Liver (tissue), 9 donors: Measurements from ENCODE around the gene AMZ1. TPM values are rescaled to one million over a fixed set of nuclear protein-coding genes. Genes with fewer than 3 reads are reported as not detected.

Source experiments
- DNase-seq: peaks from one replicate; pipeline ENCODE4 v3.0.0-alpha.2; 2017; ENCODE audit warnings: low spot score
- H3K27ac ChIP-seq, 2 donors: one replicate each; pipeline ENCODE4 v1.7.0; 2013; ENCODE audit warnings: inconsistent platforms in 2 of 2, low read length in 2 of 2, control low read depth in 1 of 2, low read depth in 1 of 2, mild to moderate bottlenecking in 1 of 2
- H3K27me3 ChIP-seq, 4 donors: one replicate each; pipeline versions ENCODE4 v1.6.1 to v1.7.0; 2013; ENCODE audit warnings: low read length in 3 of 4, inconsistent platforms in 1 of 4, mild to moderate bottlenecking in 1 of 4, moderate library complexity in 1 of 4; ENCODE audit not compliant: control insufficient read depth in 4 of 4, insufficient read depth in 4 of 4
- H3K36me3 ChIP-seq, 4 donors: one replicate each; pipeline versions ENCODE4 v1.6.1 to v1.7.0; 2013; ENCODE audit warnings: low read length in 3 of 4, mild to moderate bottlenecking in 3 of 4, low read depth in 1 of 4, moderate library complexity in 1 of 4; ENCODE audit not compliant: control insufficient read depth in 4 of 4, insufficient read depth in 3 of 4
- H3K4me1 ChIP-seq, 4 donors: one replicate each; pipeline versions ENCODE4 v1.6.1 to v1.7.0; 2013; ENCODE audit warnings: low read length in 3 of 4, mild to moderate bottlenecking in 3 of 4, moderate library complexity in 1 of 4; ENCODE audit not compliant: control insufficient read depth in 4 of 4, insufficient read depth in 4 of 4
- H3K4me3 ChIP-seq, 3 donors: one replicate each; pipeline versions ENCODE4 v1.6.1 to v1.7.0; 2013; ENCODE audit warnings: low read length in 3 of 3, control low read depth in 1 of 3, low read depth in 1 of 3, mild to moderate bottlenecking in 1 of 3
- H3K9ac ChIP-seq, 2 donors: one replicate each; pipeline ENCODE4 v1.7.0; 2013; ENCODE audit warnings: low read length in 2 of 2, mild to moderate bottlenecking in 2 of 2, moderate library complexity in 2 of 2, control low read depth in 1 of 2, low read depth in 1 of 2
- H3K9me3 ChIP-seq, 4 donors: one replicate each; pipeline versions ENCODE4 v1.6.1 to v1.7.0; 2013; ENCODE audit warnings: low read length in 3 of 4; ENCODE audit not compliant: control insufficient read depth in 4 of 4
- EGR1 ChIP-seq, 2 donors: IDR thresholded peaks; 2 replicates each; pipeline ENCODE4 v1.6.1; 2016 to 2018; ENCODE audit warnings: antibody characterized with exemption in 2 of 2, low read depth in 2 of 2
- FOXA1 ChIP-seq: IDR thresholded peaks from 2 replicates; pipeline ENCODE4 v1.6.1; 2016; ENCODE audit warnings: antibody characterized with exemption
- FOXA2 ChIP-seq: IDR thresholded peaks from 2 replicates; pipeline ENCODE4 v1.6.1; 2016; ENCODE audit warnings: antibody characterized with exemption
- GABPA ChIP-seq, 2 donors: IDR thresholded peaks in 1 of 2; conservative IDR thresholded peaks in 1 of 2; 2 replicates each; pipeline ENCODE4 v1.6.1; 2016; ENCODE audit warnings: antibody characterized with exemption in 2 of 2, mild to moderate bottlenecking in 1 of 2, moderate library complexity in 1 of 2
- HNF4A ChIP-seq, 2 donors: conservative IDR thresholded peaks; 2 replicates each; pipeline ENCODE4 v1.6.1; 2016; ENCODE audit warnings: antibody characterized with exemption in 2 of 2, mild to moderate bottlenecking in 2 of 2
- HNF4G ChIP-seq: IDR thresholded peaks from 2 replicates; pipeline ENCODE4 v1.6.1; 2016; ENCODE audit warnings: antibody characterized with exemption
- JUND ChIP-seq, 2 donors: IDR thresholded peaks; 2 replicates each; pipeline ENCODE4 v1.6.1; 2016; ENCODE audit warnings: antibody characterized with exemption in 2 of 2
- NR2F2 ChIP-seq: IDR thresholded peaks from 2 replicates; pipeline ENCODE4 v1.6.1; 2016; ENCODE audit warnings: antibody characterized with exemption
- RAD21 ChIP-seq, 2 donors: IDR thresholded peaks; 2 replicates each; pipeline ENCODE4 v1.6.1; 2016; ENCODE audit warnings: antibody characterized with exemption in 2 of 2, mild to moderate bottlenecking in 2 of 2
- SP1 ChIP-seq: IDR thresholded peaks from 2 replicates; pipeline ENCODE4 v1.6.1; 2018; ENCODE audit warnings: antibody characterized with exemption, mild to moderate bottlenecking
- YY1 ChIP-seq: IDR thresholded peaks from 2 replicates; pipeline ENCODE4 v1.6.1; 2016; ENCODE audit warnings: antibody characterized with exemption, mild to moderate bottlenecking
- WGBS: extraction: QIAGEN DNeasy Blood & Tissue Kit; methylation state at CpG from one replicate; pipeline ENCODE4 v1.1.7; 2013; 5-methylcytosine and 5-hydroxymethylcytosine counted together
- polyA plus RNA-seq, 2 donors: library from polyadenylated mRNA; stranded (reverse) in 1 of 2; unstranded in 1 of 2; fragments of 200-250 nt in 1 of 2; fragments of >200 nt in 1 of 2; fragmentation: Nextera tagmentation in 1 of 2; extraction: Ambion mirVana in 1 of 2; gene quantifications; one replicate each; pipeline versions ENCODE4 v1.2.1 to v1.2.3, GENCODE V29; 2013 to 2015
- total RNA-seq, 2 donors: library from RNA; depleted of rRNA; stranded (reverse); fragments of >200 nt; gene quantifications; one replicate each; pipeline ENCODE4 v1.2.3, GENCODE V29; 2014
- TF ChIP-seq, protein P1 (sequence below): IDR thresholded peaks from 2 replicates; pipeline ENCODE4 v1.6.1; 2016; ENCODE audit warnings: antibody characterized with exemption
- TF ChIP-seq, protein P2 (sequence below): IDR thresholded peaks from 2 replicates; pipeline ENCODE4 v1.6.1; 2016; ENCODE audit warnings: antibody characterized with exemption
- TF ChIP-seq, protein P3 (sequence below): fragments of 150-350 bp; IDR thresholded peaks from 2 replicates; pipeline ENCODE4 v1.5.1; 2017; ENCODE audit warnings: improper control_type of control experiment, low read depth, low read length; ENCODE audit not compliant: missing input control
- donor health status: healthy.
- donor health status: healthy.
- donor health status: healthy.
- donor health status: healthy.
- donor health status: healthy.

Gene AMZ1
- total and polyA plus RNA-seq, 4 donors = 0.10 to 1.3 (median 1.1) TPM; not detected in 1

DNA sequence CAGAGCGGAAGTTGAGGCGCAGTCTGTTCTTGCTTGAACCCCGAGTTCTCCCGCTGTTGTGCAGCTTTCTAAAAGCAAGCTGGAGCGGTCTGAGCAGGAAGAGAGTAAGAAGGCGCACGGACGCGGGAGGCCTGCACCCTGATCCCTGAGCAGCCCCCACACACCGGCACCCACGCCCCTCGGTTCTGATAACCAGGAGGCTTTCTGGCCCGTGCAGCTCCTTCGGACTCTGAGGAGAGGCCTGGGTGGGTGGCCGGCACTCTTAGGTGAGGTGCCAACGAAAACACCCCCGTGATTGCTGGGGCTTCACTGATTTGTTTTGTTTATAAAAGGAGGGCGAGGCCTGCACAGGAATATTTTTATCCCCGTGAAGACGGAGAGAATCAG, 28.9 kb downstream of the AMZ1 start:
- H3K9ac ChIP-seq = no peak overlapping the region
- DNase-seq = no peak

DNA sequence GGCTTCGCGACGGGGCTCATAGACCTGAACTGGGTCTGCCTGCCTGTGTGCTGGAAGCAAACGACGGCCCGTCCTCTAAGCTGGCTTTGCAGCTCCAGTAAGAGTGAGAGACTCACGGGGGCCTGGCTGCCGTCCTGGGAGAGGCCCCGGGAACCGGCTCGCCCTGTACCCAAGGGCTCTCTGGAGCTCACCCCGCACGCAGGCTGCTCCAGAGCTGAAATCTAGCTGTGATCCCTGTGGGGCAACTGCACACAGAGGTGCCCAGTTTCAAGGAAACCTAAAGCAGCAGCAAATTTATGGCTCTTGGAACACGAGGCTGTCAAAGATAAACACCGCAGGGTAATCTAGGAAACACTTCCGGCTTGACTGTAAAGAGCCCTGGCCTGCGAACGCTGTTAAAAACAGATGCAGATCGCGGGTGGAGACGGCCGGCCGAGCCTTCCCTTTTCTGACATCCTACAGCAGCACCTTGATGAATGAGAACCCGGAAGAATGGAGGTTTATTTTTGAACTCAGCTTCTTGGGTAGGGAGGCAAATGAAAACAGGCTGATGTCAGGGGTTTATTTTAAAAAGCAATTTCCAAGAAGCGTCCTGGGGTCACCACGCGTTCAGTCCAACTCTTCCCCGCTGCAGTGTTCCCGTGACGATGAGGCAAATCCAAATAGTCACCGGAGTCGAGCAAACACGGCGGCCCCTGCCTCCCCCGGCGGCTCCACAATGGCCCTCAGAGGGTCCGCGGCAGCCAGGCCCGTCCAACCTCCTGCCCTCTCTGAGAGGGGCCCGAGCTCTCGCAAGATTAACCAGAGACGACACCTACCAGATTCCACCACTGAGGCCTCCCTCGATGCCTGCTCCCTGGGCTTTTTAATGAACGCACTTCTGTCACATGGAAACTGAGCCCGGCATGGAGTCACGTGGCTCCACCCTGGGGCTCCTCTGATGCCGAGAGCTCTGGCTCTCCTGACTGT, 29.6 kb downstream of the AMZ1 start:
- Histone ChIP-seq H3K36me3 (no peaks in the 10 kb centered on the region), H3K27me3 (no peaks in the 10 kb centered on the region), H3K4me1 (no peaks in the 10 kb centered on the region), H3K9ac (no peak overlapping the region), H3K27ac (peak overlapping the region in 1 of 2 donors; percentile 37), H3K4me3 (no peak overlapping the region), H3K9me3 (no peaks in the 10 kb centered on the region)
- TF ChIP-seq HNF4A (conservative IDR thresholded peaks at IDR 0.05) (no peak), NR2F2 (peak; percentile 24), RAD21 (IDR thresholded peaks at IDR 0.05) (peak in 1 of 2 donors; percentile 17)
- no peak for DNase-seq
- 63% methylated on average over 47 of the region's 47 CpGs for WGBS

More for the DNA sequence above, 28.9 kb downstream of the AMZ1 start:
- Histone ChIP-seq H3K27ac (no peak overlapping the region), H3K27me3 (no peaks in the 10 kb centered on the region), H3K36me3 (no peaks in the 10 kb centered on the region), H3K4me1 (no peaks in the 10 kb centered on the region), H3K9me3 (no peaks in the 10 kb centered on the region), H3K4me3 (no peak overlapping the region)
- TF ChIP-seq YY1 (no peak), JUND (IDR thresholded peaks at IDR 0.05) (no peak), RAD21 (IDR thresholded peaks at IDR 0.05) (no peak), SP1 (no peak), HNF4G (no peak), FOXA2 (no peak), FOXA1 (no peak), EGR1 (IDR thresholded peaks at IDR 0.05; ENCODE audit: low read depth in 2 of 2) (no peak), GABPA (IDR thresholded peaks at IDR 0.05 in 1 of 2, conservative IDR thresholded peaks at IDR 0.05 in 1 of 2) (no peak)
- TF ChIP-seq, protein P1, sequence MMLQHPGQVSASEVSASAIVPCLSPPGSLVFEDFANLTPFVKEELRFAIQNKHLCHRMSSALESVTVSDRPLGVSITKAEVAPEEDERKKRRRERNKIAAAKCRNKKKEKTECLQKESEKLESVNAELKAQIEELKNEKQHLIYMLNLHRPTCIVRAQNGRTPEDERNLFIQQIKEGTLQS = no peak
- TF ChIP-seq, protein P2, sequence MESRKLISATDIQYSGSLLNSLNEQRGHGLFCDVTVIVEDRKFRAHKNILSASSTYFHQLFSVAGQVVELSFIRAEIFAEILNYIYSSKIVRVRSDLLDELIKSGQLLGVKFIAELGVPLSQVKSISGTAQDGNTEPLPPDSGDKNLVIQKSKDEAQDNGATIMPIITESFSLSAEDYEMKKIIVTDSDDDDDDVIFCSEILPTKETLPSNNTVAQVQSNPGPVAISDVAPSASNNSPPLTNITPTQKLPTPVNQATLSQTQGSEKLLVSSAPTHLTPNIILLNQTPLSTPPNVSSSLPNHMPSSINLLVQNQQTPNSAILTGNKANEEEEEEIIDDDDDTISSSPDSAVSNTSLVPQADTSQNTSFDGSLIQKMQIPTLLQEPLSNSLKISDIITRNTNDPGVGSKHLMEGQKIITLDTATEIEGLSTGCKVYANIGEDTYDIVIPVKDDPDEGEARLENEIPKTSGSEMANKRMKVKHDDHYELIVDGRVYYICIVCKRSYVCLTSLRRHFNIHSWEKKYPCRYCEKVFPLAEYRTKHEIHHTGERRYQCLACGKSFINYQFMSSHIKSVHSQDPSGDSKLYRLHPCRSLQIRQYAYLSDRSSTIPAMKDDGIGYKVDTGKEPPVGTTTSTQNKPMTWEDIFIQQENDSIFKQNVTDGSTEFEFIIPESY = no peak
- TF ChIP-seq, protein P3, sequence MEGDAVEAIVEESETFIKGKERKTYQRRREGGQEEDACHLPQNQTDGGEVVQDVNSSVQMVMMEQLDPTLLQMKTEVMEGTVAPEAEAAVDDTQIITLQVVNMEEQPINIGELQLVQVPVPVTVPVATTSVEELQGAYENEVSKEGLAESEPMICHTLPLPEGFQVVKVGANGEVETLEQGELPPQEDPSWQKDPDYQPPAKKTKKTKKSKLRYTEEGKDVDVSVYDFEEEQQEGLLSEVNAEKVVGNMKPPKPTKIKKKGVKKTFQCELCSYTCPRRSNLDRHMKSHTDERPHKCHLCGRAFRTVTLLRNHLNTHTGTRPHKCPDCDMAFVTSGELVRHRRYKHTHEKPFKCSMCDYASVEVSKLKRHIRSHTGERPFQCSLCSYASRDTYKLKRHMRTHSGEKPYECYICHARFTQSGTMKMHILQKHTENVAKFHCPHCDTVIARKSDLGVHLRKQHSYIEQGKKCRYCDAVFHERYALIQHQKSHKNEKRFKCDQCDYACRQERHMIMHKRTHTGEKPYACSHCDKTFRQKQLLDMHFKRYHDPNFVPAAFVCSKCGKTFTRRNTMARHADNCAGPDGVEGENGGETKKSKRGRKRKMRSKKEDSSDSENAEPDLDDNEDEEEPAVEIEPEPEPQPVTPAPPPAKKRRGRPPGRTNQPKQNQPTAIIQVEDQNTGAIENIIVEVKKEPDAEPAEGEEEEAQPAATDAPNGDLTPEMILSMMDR = no peak
- WGBS = 81% methylated on average over 20 of the region's 20 CpGs
